ENCODE data around the gene JPH2. TPM values are rescaled to one million over a fixed set of nuclear protein-coding genes. Genes with fewer than 3 reads are reported as not detected.

JPH2 gene
- total and polyA plus RNA-seq, 2 experiments from 2014 or later, result 0.16 to 1.1 TPM

GRCh38 chr20:44075191-44075949 lies 111.6 kb downstream of the JPH2 start:
- H3K27ac Mint-ChIP-seq, result no peak overlapping the region
- no peak for TF ChIP-seq STAT1 (IDR thresholded peaks at IDR 0.05; ENCODE audit: unreplicated experiment)
- no peak for TF ChIP-seq POLR2AphosphoS5 (IDR thresholded peaks at IDR 0.05; ENCODE audit: low read depth)
- TF ChIP-seq EZH2phosphoT487 (IDR thresholded peaks at IDR 0.05; ENCODE audit: unreplicated experiment), result no peak
- TF ChIP-seq ZNF462 (CRISPR knock-in tag; IDR thresholded peaks at IDR 0.05), result no peak
- no peak for TF ChIP-seq CREB1 (CRISPR knock-in tag; IDR thresholded peaks at IDR 0.05; ENCODE audit: low read depth)
- TF ChIP-seq ZNF331 (CRISPR knock-in tag; IDR thresholded peaks at IDR 0.05; ENCODE audit: low read depth), result no peak
- TF ChIP-seq CTCF (conservative IDR thresholded peaks at IDR 0.05; ENCODE audit: low read depth in 2 of 2), result no peak
- TF ChIP-seq JUNB (IDR thresholded peaks at IDR 0.05; ENCODE audit: unreplicated experiment), result no peak
- no peak for TF ChIP-seq ETS1 (IDR thresholded peaks at IDR 0.05)
- no peak for TF ChIP-seq EZH2 (IDR thresholded peaks at IDR 0.05; ENCODE audit: low read depth, unreplicated experiment)
- no peak for TF ChIP-seq REST (IDR thresholded peaks at IDR 0.05; ENCODE audit: unreplicated experiment)
- TF ChIP-seq NANOG (IDR thresholded peaks at IDR 0.05; ENCODE audit: borderline replicate concordance), result no peak
- TF ChIP-seq ZNF114 (CRISPR knock-in tag; IDR thresholded peaks at IDR 0.05), result no peak
- ATAC-seq, result no peak

More at GRCh38 chr20:44075191-44075949, 111.6 kb downstream of the JPH2 start:
- no peaks in the 10 kb centered on the region for H3K36me3 ChIP-seq (ENCODE audit: insufficient read depth)
- H3K4me3 ChIP-seq, result no peak overlapping the region
- H3K9me3 Mint-ChIP-seq, result no peaks in the 10 kb centered on the region
- H3K36me3 Mint-ChIP-seq (ENCODE audit: low read depth), result no peaks in the 10 kb centered on the region
- no peaks in the 10 kb centered on the region for H4K20me1 ChIP-seq (replicated peaks; ENCODE audit: insufficient read depth)
- H3K27ac ChIP-seq (ENCODE audit: low read depth), result no peak overlapping the region
- no peaks in the 10 kb centered on the region for H3K9me2 ChIP-seq (ENCODE audit: insufficient read depth)
- H2AFZ ChIP-seq, result no peak overlapping the region
- no peaks in the 10 kb centered on the region for H3K27me3 ChIP-seq (ENCODE audit: insufficient read depth)
- H3K4me1 Mint-ChIP-seq, result peaks cover 14% of the 10 kb centered on the region
- no peak overlapping the region for H3K4me3 Mint-ChIP-seq
- no peak overlapping the region for H3K4me2 ChIP-seq
- H3K79me2 ChIP-seq (replicated peaks; ENCODE audit: insufficient read depth), result no peaks in the 10 kb centered on the region
- H3K4me1 ChIP-seq (ENCODE audit: insufficient read depth), result no peaks in the 10 kb centered on the region
- no peaks in the 10 kb centered on the region for H3F3A ChIP-seq (replicated peaks; ENCODE audit: low read depth)
- no peak for DNase-seq (ENCODE audit: low spot score)
- H3K27me3 Mint-ChIP-seq (ENCODE audit: insufficient read depth, low read depth, poor library complexity), result peaks cover under 1% of the 10 kb centered on the region

Data from GM23338 (cell line).